HG02840 (cell line): ENCODE results near the gene VOPP1.
"Not testable (repeated sequence)": the region's sequence is repeated elsewhere in the genome, so short reads cannot be mapped to it uniquely, and the experiment has no call there.

Source experiments
- ATAC-seq: cut with Tn5 transposase; IDR thresholded peaks from one replicate; pipeline ENCODE4 v1.9.1; 2021; ENCODE audit warnings: mild to moderate bottlenecking, moderate library complexity, moderate number of reproducible peaks; ENCODE audit not compliant: unreplicated experiment, low FRiP score

Gene VOPP1

GRCh38 chr7:55587687-55588378 lies 15.5 kb upstream of the VOPP1 start:
- no peak for ATAC-seq

DNA sequence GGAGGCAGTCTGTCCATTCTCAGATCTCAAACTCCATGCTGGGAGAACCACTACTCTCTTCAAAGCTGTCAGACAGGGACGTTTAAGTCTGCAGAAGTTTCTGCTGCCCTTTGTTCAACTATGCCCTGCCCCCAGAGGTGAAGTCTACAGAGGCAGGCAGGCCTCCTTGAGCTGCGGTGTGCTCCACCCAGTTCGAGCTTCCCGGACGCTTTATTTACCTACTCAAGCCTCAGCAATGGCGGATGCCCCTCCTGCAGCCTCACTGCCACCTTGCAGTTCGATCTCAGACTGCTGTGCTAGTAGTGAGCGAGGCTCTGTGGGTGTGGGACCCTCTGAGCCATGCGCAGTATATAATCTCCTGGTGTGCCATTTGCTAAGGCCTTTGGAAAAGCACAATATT lies 10.4 kb upstream of the VOPP1 start:
- ATAC-seq: not testable (repeated sequence)

DNA sequence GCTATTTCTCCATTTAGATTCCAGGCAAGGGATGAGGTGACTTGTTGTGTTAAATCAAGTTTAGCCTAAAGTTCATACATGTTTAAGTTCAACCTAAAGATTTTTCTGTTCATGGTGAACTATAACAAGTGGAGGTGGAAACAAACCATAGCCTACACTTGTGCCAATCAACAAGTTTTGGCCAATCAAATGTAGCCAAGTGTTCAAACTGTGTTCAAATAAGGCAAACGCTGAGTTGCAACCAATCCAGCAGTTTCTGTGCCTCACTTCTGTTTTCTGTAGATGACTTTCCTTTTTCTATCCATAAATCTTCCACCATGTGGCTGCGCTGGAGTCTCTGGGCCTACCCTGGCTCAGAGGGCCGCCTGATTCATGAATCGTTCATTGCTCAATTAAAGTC lies 4.5 kb upstream of the VOPP1 start:
- no peak for ATAC-seq

GRCh38 chr7:55575733-55576132 lies 3.4 kb upstream of the VOPP1 start:
- ATAC-seq: no peak

DNA sequence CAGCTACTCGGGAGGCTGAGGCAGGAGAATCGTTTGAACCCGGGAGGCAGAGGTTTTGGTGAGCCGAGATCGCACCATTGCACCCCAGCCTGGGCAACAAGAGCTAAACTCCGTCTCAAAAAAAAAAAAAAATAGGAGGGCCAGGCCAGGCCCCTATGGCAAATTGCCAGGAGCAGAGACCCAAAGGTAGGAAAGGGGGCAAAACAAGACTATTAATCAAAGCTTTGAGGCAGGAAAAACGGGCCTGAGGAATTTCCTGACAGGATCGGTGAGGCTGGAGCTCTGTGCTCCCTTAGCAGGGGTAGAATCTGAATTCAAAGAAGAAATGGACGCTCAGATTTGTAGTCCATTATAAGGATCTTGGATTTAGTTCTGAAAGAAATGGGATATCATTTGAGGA lies 2.8 kb upstream of the VOPP1 start:
- ATAC-seq: no peak

GRCh38 chr7:55574051-55574717 lies 1.9 kb upstream of the VOPP1 start:
- no peak for ATAC-seq

- no peak for ATAC-seq
Observed at GRCh38 chr7:55573234-55573900, 1.1 kb upstream of the VOPP1 start.

- peak; percentile 19 for ATAC-seq
Observed at GRCh38 chr7:55571511-55572377, 558 bp downstream of the VOPP1 start.

DNA sequence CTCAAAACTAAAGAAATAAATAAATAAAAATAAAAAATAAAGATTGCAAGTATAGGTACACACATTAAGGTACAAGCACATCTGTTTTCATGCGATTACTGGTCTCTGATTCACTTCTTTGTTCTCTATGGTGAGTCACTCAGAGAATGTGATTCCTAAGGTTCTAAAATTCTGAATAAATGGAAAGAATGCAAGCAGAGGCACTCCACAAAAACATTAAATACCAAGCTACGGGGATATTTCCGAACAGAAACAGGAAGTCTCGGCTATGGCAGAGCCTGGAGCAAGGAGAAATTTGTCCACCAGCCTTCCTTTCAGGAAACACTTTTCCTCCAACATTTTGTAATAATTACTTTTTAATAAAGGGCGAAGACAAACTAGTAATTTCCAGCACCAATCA lies 1.4 kb downstream of the VOPP1 start:
- no peak for ATAC-seq

DNA sequence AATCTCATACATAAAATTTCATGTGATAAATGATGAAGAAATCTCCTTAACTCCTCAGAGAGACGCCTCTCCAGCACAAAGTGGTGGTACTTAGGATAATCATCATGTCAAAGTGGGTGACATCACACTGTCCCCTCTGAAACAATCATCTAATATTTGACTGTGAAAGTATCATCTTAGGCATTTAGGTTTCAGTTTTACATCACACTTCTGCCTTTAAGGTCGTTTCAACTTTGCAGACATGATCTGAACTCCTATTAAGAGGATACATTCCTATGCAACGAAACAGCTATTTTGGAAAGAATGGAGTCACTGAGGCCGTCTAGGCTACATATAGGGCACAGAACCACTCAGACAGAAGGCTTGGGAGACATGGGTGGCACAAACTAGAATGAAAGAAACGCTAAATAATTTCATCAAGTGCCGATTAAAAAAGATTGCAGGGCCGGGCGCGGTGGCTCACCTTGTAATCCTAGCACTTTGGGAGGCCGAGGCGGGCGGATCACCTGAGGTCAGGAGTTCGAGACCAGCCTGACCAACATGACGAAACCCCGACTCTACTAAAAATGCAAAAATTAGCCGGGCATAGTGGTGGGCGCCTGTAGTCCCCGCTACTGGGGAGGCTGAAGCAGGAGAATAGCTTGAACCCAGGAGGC lies 2.0 kb downstream of the VOPP1 start:
- no peak for ATAC-seq

GRCh38 chr7:55569797-55570196 lies 2.5 kb downstream of the VOPP1 start:
- no peak for ATAC-seq

DNA sequence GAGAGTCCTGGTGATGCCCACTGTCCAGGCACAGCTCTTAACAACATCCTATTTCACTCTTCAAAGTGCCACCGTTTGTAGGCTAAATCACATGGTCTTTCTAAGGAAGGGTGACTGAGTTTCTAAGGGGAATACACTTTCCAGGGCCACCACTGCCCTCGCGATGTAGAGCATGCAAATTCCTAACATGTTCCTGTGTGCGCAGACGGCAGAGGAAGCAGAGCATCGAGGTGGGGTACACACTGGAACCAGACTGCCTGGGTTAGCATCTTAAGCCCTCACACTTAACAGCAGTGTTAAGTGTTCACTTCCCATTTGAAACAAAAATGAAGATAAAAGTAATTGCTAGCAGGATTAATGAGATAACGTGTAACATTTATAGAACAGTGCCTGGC lies 3.0 kb downstream of the VOPP1 start:
- no peak for ATAC-seq

- ATAC-seq: no peak
Observed at GRCh38 chr7:55568613-55569268, 3.6 kb downstream of the VOPP1 start.

DNA sequence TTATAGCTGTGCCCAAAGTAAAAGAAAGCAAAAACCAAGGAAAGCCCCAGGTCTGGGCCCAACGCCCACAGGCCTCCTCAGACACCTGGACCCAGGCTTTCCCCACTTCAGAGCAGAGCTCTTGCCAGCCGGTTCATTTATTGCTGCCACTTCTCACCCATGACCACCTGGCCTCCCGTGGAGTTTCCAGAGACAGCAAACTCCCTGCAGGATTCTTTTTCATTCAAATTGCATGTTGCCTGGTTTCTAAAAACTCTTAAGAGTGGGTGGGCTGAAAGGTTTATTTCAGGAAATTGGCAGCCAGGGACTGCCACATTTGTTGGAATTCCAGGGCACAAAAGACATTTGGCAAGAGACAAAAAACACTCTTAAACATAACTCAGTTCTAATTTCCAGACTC lies 4.7 kb downstream of the VOPP1 start:
- ATAC-seq: no peak

- ATAC-seq: no peak
Observed at GRCh38 chr7:55565681-55566080, 6.6 kb downstream of the VOPP1 start.

DNA sequence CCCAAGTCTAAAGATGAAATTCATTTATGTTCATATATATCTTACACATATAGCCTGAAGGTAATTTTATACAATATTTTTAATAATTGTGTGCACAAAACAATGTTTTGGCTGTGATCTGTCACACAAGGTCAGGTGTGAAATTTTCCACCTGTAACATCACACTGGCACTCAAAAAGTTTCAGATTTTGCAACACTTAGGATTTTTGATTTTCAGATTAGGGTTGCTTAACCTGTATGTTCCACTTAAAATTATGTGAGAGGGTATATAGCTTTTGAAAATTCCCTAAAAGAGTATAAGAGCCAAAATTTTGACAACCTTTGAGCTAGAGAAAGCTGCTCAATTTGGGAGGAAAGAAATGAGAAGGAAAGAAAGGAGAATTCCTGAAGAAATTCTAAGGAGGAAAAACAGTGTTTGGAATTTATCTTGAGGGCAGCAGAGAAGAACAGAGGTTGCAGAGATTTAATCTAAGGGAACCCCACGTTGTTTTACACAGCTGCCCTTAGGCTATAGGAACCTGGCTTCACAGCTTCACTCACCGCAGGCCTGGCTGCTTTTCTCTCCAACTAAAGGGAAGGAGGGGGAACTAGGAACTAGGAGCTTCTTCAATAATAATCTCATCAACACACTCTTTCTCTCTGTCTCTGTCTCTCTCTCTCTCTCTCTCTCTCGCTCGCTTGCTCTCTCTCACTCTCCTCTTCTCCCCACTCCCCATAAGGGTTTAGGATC lies 8.5 kb downstream of the VOPP1 start:
- ATAC-seq: no peak

- ATAC-seq: no peak
Observed at GRCh38 chr7:55561690-55562089, 10.6 kb downstream of the VOPP1 start.

DNA sequence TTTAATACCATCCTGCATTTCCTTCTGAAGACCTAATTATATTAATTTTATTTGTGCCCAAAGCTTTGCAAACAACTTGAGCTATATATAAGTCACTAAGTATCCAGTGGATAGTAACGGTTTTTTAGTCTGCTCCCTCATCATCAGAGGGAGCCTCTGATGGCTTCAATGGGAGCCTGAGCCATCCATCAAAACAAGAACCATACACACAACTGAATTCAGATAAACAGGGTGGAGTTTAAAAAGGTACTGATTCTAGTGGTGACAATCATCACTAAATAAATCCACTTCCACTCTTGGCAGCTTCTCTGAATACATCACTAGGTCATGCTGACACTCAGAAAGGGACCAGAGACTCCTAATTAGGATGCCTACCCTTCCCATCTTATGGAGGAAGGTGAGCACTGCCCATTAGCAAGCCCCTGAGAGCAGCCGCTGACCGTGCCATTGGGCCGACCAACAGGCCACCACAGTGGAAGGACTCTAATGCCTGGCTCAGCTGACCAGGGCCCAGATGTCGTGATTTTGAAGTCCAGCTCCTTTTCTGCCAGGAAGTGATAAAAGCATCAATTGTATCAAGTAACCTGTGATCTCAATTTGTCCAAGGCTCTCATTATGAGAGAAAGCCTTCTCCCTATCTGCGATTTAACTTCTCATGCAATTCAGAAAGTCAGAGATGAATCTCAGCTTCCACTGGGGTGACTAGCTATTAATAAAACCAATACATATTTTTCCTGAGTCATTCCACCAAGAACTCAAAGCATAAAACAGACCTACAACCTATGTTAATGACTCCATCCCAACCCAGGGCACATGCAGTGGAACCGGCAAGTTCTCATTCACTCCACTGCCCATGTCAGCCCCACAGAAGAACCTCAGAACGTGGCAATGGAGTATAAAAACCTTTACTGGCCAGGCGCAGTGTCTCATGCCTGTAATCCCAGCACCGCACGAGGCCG lies 13.1 kb downstream of the VOPP1 start:
- no peak for ATAC-seq
